HEK293T (cell line): Measurements from ENCODE around the gene COPS7A.

Source experiments
- CTCF ChIA-PET: fragments of 350-600 bp; formaldehyde crosslinking; extraction: SDS; loops from one replicate; lab custom pipeline; 2021; ENCODE audit warnings: antibody characterized with exemption, inconsistent platforms; lab: Yijun Ruan, JAX
- POLR2A ChIA-PET: fragments of 350-600 bp; formaldehyde crosslinking; extraction: SDS; loops from one replicate; lab custom pipeline; 2020; ENCODE audit warnings: antibody characterized with exemption, inconsistent platforms; lab: Yijun Ruan, JAX
- DNase-seq: peaks from one replicate; pipeline ENCODE4 v3.0.0; 2012; ENCODE audit warnings: mixed read lengths; ENCODE audit errors: extremely low spot score
- ARNT ChIP-seq: fragments of 450-650 bp; IDR thresholded peaks from 2 replicates; pipeline ENCODE4 v1.6.1; 2017; ENCODE audit warnings: mild to moderate bottlenecking
- BHLHE40 ChIP-seq: fragments of 450-650 bp; IDR thresholded peaks from 2 replicates; pipeline ENCODE4 v1.6.1; 2016; ENCODE audit warnings: mild to moderate bottlenecking, moderate library complexity, borderline replicate concordance
- CTBP1 ChIP-seq: fragments of 450-650 bp; IDR thresholded peaks from 2 replicates; pipeline ENCODE4 v1.6.1; 2016; ENCODE audit warnings: borderline replicate concordance
- ELF4 ChIP-seq: fragments of 450-650 bp; IDR thresholded peaks from 2 replicates; pipeline ENCODE4 v1.6.1; 2017; ENCODE audit warnings: antibody characterized with exemption
- FOXA1 ChIP-seq: fragments of 450-650 bp; IDR thresholded peaks from 2 replicates; pipeline ENCODE4 v1.6.1; 2016; ENCODE audit warnings: mild to moderate bottlenecking
- FOXK2 ChIP-seq: fragments of 450-650 bp; IDR thresholded peaks from 2 replicates; pipeline ENCODE4 v1.6.1; 2016; ENCODE audit warnings: mild to moderate bottlenecking
- FOXM1 ChIP-seq: fragments of 450-650 bp; IDR thresholded peaks from 2 replicates; pipeline ENCODE4 v1.6.1; 2017; ENCODE audit warnings: mild to moderate bottlenecking, borderline replicate concordance
- HDGF ChIP-seq: fragments of 450-650 bp; IDR thresholded peaks from 2 replicates; pipeline ENCODE4 v1.6.1; 2017; ENCODE audit warnings: antibody characterized with exemption, borderline replicate concordance
- L3MBTL2 ChIP-seq: fragments of 450-650 bp; conservative IDR thresholded peaks from 2 replicates; pipeline ENCODE4 v1.6.1; 2016; ENCODE audit warnings: mild to moderate bottlenecking
- LEF1 ChIP-seq: fragments of 450-650 bp; IDR thresholded peaks from 2 replicates; pipeline ENCODE4 v1.6.1; 2017; ENCODE audit warnings: mild to moderate bottlenecking, borderline replicate concordance
- NFRKB ChIP-seq: fragments of 450-650 bp; IDR thresholded peaks from 2 replicates; pipeline ENCODE4 v1.6.1; 2016; ENCODE audit warnings: mild to moderate bottlenecking, moderate library complexity
- SP1 ChIP-seq: fragments of 450-650 bp; IDR thresholded peaks from 2 replicates; pipeline ENCODE4 v1.6.1; 2017
- SUZ12 ChIP-seq: fragments of 450-650 bp; IDR thresholded peaks from 2 replicates; pipeline ENCODE4 v1.6.1; 2016; ENCODE audit warnings: mild to moderate bottlenecking
- TARDBP ChIP-seq: fragments of 450-650 bp; IDR thresholded peaks from 2 replicates; pipeline ENCODE4 v1.6.1; 2016
- ZNF384 ChIP-seq: fragments of 450-650 bp; IDR thresholded peaks from 2 replicates; pipeline ENCODE4 v1.6.1; 2016
- TF ChIP-seq, protein P1 (sequence below): fragments of 450-650 bp; IDR thresholded peaks from 2 replicates; pipeline ENCODE4 v1.6.1; 2016

The COPS7A gene, protein sequence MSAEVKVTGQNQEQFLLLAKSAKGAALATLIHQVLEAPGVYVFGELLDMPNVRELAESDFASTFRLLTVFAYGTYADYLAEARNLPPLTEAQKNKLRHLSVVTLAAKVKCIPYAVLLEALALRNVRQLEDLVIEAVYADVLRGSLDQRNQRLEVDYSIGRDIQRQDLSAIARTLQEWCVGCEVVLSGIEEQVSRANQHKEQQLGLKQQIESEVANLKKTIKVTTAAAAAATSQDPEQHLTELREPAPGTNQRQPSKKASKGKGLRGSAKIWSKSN

DNA sequence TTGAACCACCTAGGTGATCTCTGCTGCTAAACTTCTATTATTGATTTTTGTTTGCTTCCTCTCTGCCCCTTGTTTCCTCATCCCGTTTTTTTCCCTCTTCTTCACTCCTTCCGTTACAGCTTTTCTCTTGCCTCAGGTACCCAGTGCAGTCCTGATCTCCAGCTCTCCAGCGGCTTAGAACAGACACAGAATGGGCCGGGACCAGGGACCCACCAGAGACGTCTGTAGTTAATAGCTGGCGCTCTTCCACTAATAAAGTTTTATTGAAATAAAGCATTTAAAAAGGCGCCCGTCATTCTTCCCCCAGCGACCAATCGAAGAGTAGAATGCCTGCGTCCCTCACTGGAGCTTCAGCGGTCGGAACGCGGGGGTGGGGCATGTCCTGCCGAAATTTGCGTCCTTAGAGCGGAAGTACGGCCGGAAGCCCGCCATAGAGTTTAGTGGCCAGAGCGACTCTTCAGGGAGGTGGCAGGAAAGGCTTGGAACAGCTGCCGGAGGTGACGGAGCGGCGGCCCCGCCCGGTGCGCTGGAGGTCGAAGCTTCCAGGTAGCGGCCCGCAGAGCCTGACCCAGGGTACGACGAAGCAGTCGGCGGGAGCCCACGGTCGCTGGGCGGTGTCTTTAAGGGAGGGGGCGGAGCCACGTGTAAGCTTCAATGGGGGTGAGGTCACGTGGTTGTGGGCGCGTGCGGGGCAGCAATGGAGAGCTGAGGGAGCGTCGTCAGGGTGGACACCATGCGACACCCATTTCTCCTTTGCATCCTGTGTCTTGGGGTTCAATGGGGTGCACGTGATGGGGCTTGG is at the start of gene COPS7A:
Gene COPS7A (plus strand): TSS at position 440 of the 802 bp plus-strand sequence. CDS start 611 bp downstream, outside the sequence.
- no peak for TF ChIP-seq HDGF
- peak; percentile 56; the same call in 1 of the 2 replicates for TF ChIP-seq ZNF384
- TF ChIP-seq BHLHE40 = no peak
- TF ChIP-seq SP1 = no peak
- no peak for TF ChIP-seq NFRKB
- TF ChIP-seq FOXA1 = no peak
- TF ChIP-seq CTBP1 = no peak
- no peak for TF ChIP-seq FOXK2
- TF ChIP-seq FOXM1 = no peak
- peak; percentile 99 for TF ChIP-seq L3MBTL2
- no peak for TF ChIP-seq TARDBP
- peak; percentile 15; the same call in 1 of the 2 replicates for TF ChIP-seq ELF4
- TF ChIP-seq ARNT = no peak
- TF ChIP-seq SUZ12 = no peak
- TF ChIP-seq LEF1 = no peak
- TF ChIP-seq, protein P1, sequence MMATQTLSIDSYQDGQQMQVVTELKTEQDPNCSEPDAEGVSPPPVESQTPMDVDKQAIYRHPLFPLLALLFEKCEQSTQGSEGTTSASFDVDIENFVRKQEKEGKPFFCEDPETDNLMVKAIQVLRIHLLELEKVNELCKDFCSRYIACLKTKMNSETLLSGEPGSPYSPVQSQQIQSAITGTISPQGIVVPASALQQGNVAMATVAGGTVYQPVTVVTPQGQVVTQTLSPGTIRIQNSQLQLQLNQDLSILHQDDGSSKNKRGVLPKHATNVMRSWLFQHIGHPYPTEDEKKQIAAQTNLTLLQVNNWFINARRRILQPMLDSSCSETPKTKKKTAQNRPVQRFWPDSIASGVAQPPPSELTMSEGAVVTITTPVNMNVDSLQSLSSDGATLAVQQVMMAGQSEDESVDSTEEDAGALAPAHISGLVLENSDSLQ = peak; percentile 97
- DNase-seq = peak; percentile 95
- ChIA-PET CTCF (interaction anchor here (0.6 to 1.9 kb wide), 8 partner anchors 10 to 149 kb away, joined by 3 to 6 read pairs (median 4); partner anchors contain the start of genes GPR162, MLF2, PTMS and SPSB2), POLR2A (interaction anchor here (0.6 to 3.2 kb wide), 60 partner anchors 9 to 275 kb away, joined by 3 to 91 read pairs (median 4); partner anchors contain the start of genes CDCA3, GPR162, LRRC23 and MLF2)

DNA sequence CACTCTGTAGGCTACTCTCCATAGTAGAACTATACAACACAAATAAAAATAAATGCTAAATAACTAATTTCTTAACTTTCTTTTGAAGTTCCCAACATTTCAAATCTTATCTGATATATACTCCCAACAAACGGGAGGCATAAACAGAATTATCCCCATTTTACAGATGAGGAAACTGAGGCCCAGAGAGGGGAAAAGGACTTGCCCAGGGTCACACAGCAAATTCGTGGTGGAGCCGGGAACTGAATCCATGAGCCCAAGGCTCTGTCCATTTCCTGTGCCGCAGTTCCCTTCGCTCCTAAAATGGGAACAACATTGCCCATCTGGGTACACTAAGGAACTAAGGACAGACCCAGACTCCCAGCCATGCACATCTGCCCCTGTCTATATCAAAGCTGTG is 46.9 kb upstream of the COPS7A start:
- no peak for DNase-seq
- ChIA-PET POLR2A (interaction anchor here (1.7 kb wide), 1 partner anchor 12 kb away, joined by 7 read pairs; the partner anchor contains the start of gene ZNF384), CTCF (no interaction called here)
- TF ChIP-seq CTBP1 (no peak), SUZ12 (no peak), FOXA1 (no peak)

DNA sequence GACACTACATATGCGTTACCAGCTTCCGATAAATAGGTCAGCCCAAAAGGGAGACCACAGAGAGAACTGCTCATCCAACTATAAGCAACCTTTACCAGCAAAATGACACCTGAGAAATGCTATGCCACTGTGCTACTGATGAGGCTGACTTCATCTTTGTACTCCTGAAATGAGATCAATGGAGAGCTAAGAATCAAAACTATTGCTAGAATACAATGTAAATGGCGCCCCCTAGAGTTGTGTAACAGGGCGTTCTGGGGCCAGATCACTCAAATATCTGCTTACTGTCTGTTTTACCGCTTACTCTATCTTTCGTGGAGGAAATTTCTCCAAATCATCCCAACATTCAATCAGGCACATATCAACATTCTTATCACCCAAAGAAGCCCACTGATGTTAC is 39.2 kb upstream of the COPS7A start:
- ChIA-PET POLR2A (interaction anchor here (1.0 to 1.3 kb wide), 3 partner anchors 39 to 68 kb away, joined by 3 to 4 read pairs (median 4); partner anchors contain the start of genes COPS7A and MLF2), CTCF (interaction anchor here (0.6 to 1.5 kb wide), 13 partner anchors 12 to 149 kb away, joined by 3 to 14 read pairs (median 5); no protein-coding TSS in a partner anchor)
- no peak for TF ChIP-seq ELF4
- no peak for TF ChIP-seq TARDBP
- TF ChIP-seq SUZ12 = no peak
- peak; percentile 53 for DNase-seq

DNA sequence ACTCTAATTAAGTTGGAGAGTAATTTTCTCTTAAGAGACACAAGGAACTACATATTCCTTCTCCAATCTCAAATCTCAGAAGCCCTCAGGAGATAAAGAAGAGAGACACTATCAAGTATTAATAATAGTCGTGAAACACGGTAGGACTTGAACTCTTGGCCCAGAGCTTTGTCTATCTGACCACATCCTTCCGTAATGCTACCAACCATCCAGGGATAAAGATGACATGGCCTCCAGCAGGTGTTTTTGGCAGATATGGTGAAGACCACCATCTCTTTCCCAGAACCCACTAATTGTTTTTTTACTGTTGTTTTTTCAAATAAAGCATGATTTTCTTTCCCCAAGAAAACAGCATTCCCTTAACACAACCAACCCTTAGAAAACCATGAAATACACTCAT is 38.0 kb upstream of the COPS7A start:
- POLR2A ChIA-PET = interaction anchor here (0.9 to 1.5 kb wide), 2 partner anchors 16 to 72 kb away, joined by 3 read pairs; no protein-coding TSS in a partner anchor
- DNase-seq = no peak
- CTCF ChIA-PET = interaction anchor here (1.2 kb wide), 1 partner anchor 21 kb away, joined by 6 read pairs; no protein-coding TSS in a partner anchor
- TF ChIP-seq CTBP1 = no peak
- TF ChIP-seq NFRKB = no peak
- TF ChIP-seq FOXA1 = no peak
- TF ChIP-seq TARDBP = no peak
- TF ChIP-seq LEF1 = no peak
- no peak for TF ChIP-seq ELF4
- no peak for TF ChIP-seq L3MBTL2
- TF ChIP-seq SUZ12 = no peak
- no peak for TF ChIP-seq HDGF
- TF ChIP-seq ZNF384 = no peak
- TF ChIP-seq SP1 = no peak
- no peak for TF ChIP-seq FOXK2
- no peak for TF ChIP-seq BHLHE40
- no peak for TF ChIP-seq ARNT
- TF ChIP-seq, protein P1 = no peak
- TF ChIP-seq FOXM1 = no peak

DNA sequence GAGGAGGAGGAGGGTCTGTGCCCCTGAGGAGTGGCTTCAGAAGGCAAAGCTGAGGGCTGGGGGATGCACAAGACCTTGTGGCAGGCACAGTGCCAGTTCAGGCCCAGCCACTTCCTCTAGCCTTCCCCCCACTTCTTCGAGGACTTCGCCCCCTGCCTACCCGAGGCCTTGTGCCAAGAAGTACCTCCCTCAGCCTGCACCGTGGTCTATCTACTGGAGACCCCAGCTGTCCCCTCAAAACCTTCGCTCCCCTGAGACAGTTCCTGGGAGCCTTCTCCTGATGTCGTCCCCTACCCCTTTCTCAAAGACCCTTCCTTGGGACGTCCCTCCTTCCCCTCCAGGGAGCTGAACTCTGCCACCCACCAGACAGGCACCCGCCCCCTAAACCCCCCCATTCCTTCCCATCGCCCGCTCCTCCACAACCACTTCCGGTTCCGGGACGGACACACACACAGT is 35.3 kb upstream of the COPS7A start:
- ChIA-PET CTCF (interaction anchor here (1.0 to 1.9 kb wide), 5 partner anchors 13 to 75 kb away, joined by 3 to 11 read pairs (median 4); partner anchors contain the start of genes MLF2 and PIANP), POLR2A (interaction anchor here (0.5 to 2.3 kb wide), 41 partner anchors 9 to 255 kb away, joined by 3 to 91 read pairs (median 7); partner anchors contain the start of genes C12orf57, CD4, CDCA3 and COPS7A)
- 0 out of 2 replicates have a peak, but pooled peaks have one; percentile 49 for TF ChIP-seq FOXM1
- peak; percentile 37 for TF ChIP-seq L3MBTL2
- no peak for TF ChIP-seq ZNF384
- no peak for DNase-seq
